ENCODE results near the gene LRIG1. TPM values are rescaled to one million over a fixed set of nuclear protein-coding genes. Genes with fewer than 3 reads are reported as not detected.

LRIG1 gene
- total and polyA plus RNA-seq, 10 of the 15 experiments (the other 5 are each of a cell fraction or from before 2014, with no cell fraction given), result 0.84 to 16.4 (median 8.1) TPM

DNA sequence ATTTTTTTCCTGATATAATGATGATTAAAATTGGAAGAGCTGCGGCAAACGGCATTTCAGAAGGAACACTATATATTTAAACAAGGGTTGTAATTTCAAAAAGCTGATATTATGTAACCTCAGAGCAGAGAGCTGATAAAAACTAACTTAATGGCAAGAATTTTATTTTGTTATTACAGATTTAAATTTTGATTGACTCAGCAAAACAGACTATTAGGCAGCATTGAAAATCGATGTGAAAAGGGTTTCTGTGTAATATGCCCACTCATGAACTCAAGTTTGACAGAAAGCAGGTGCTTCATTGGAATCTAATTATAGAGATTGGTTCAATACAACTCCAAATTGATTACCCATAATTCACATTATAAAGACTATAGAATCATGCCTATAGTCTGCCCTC lies 24.9 kb upstream of the LRIG1 start (continued):
- no peak for TF ChIP-seq PAX8 (IDR thresholded peaks at IDR 0.05)
- TF ChIP-seq, protein P1, sequence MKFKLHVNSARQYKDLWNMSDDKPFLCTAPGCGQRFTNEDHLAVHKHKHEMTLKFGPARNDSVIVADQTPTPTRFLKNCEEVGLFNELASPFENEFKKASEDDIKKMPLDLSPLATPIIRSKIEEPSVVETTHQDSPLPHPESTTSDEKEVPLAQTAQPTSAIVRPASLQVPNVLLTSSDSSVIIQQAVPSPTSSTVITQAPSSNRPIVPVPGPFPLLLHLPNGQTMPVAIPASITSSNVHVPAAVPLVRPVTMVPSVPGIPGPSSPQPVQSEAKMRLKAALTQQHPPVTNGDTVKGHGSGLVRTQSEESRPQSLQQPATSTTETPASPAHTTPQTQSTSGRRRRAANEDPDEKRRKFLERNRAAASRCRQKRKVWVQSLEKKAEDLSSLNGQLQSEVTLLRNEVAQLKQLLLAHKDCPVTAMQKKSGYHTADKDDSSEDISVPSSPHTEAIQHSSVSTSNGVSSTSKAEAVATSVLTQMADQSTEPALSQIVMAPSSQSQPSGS (IDR thresholded peaks at IDR 0.05; ENCODE audit: low read length), result no peak

DNA sequence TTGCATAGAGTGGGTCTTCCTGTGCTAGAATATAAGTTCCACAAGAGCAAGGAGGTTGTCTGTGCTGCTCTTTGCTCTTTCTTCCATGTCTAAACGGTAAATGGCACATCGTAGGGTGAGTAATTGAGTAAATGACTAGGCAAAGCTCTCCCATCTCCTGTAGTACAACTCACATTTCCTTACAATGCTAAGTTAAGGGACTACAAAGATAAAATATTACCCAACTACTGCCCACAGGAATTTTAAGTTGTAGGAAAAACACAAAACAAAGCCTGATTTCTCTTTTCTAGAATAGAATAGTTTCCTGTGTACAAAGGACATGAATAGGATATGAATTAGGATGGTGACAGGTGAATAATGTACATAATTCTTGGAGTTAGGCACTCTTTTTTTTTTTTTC lies 19.9 kb upstream of the LRIG1 start:
- CTCF ChIA-PET, result no interaction called here
- TF ChIP-seq SMARCA5 (IDR thresholded peaks at IDR 0.05), result no peak
- TF ChIP-seq PAX5 (IDR thresholded peaks at IDR 0.05; ENCODE audit: borderline replicate concordance, low read depth, low read length), result no peak
- no peak for TF ChIP-seq CBX3 (IDR thresholded peaks at IDR 0.05; ENCODE audit: borderline replicate concordance, low read depth)
- TF ChIP-seq, protein P2, sequence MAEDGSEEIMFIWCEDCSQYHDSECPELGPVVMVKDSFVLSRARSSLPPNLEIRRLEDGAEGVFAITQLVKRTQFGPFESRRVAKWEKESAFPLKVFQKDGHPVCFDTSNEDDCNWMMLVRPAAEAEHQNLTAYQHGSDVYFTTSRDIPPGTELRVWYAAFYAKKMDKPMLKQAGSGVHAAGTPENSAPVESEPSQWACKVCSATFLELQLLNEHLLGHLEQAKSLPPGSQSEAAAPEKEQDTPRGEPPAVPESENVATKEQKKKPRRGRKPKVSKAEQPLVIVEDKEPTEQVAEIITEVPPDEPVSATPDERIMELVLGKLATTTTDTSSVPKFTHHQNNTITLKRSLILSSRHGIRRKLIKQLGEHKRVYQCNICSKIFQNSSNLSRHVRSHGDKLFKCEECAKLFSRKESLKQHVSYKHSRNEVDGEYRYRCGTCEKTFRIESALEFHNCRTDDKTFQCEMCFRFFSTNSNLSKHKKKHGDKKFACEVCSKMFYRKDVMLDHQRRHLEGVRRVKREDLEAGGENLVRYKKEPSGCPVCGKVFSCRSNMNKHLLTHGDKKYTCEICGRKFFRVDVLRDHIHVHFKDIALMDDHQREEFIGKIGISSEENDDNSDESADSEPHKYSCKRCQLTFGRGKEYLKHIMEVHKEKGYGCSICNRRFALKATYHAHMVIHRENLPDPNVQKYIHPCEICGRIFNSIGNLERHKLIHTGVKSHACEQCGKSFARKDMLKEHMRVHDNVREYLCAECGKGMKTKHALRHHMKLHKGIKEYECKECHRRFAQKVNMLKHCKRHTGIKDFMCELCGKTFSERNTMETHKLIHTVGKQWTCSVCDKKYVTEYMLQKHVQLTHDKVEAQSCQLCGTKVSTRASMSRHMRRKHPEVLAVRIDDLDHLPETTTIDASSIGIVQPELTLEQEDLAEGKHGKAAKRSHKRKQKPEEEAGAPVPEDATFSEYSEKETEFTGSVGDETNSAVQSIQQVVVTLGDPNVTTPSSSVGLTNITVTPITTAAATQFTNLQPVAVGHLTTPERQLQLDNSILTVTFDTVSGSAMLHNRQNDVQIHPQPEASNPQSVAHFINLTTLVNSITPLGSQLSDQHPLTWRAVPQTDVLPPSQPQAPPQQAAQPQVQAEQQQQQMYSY (CRISPR knock-in tag; IDR thresholded peaks at IDR 0.05), result no peak
- TF ChIP-seq MYB (IDR thresholded peaks at IDR 0.05; ENCODE audit: borderline replicate concordance, low read depth, low read length), result no peak
- no peak for TF ChIP-seq NFXL1 (IDR thresholded peaks at IDR 0.05; ENCODE audit: borderline replicate concordance)
- no peak for TF ChIP-seq TBL1XR1 (IDR thresholded peaks at IDR 0.05; ENCODE audit: low read depth, low read length)
- no peak for TF ChIP-seq EED (IDR thresholded peaks at IDR 0.05; ENCODE audit: low read depth)
- TF ChIP-seq BCL11A (IDR thresholded peaks at IDR 0.05; ENCODE audit: low read depth, low read length), result no peak
- no peak for TF ChIP-seq TCF12 (IDR thresholded peaks at IDR 0.05; ENCODE audit: low read depth, low read length)
- TF ChIP-seq SUZ12 (IDR thresholded peaks at IDR 0.05; ENCODE audit: unreplicated experiment), result no peak
- no peak for TF ChIP-seq EP300 (IDR thresholded peaks at IDR 0.05; ENCODE audit: borderline replicate concordance in 1 of 2, control insufficient read depth in 1 of 2, low read depth in 2 of 2, low read length in 2 of 2)
- no peak for TF ChIP-seq RAD51 (IDR thresholded peaks at IDR 0.05)
- no peak for TF ChIP-seq RUNX3 (IDR thresholded peaks at IDR 0.05; ENCODE audit: low read length)
- TF ChIP-seq POLR2AphosphoS5 (IDR thresholded peaks at IDR 0.05; ENCODE audit: low read length), result no peak
- TF ChIP-seq, protein P3, sequence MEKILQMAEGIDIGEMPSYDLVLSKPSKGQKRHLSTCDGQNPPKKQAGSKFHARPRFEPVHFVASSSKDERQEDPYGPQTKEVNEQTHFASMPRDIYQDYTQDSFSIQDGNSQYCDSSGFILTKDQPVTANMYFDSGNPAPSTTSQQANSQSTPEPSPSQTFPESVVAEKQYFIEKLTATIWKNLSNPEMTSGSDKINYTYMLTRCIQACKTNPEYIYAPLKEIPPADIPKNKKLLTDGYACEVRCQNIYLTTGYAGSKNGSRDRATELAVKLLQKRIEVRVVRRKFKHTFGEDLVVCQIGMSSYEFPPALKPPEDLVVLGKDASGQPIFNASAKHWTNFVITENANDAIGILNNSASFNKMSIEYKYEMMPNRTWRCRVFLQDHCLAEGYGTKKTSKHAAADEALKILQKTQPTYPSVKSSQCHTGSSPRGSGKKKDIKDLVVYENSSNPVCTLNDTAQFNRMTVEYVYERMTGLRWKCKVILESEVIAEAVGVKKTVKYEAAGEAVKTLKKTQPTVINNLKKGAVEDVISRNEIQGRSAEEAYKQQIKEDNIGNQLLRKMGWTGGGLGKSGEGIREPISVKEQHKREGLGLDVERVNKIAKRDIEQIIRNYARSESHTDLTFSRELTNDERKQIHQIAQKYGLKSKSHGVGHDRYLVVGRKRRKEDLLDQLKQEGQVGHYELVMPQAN (conservative IDR thresholded peaks at IDR 0.05), result no peak

More for the DNA sequence above, 19.9 kb upstream of the LRIG1 start:
- no peak overlapping the region for H3K9ac ChIP-seq (ENCODE audit: control insufficient read depth, insufficient read depth, low read length)
- H3K9me3 ChIP-seq (replicated peaks; ENCODE audit: control insufficient read depth, insufficient read depth, low read length), result no peaks in the 10 kb centered on the region
- FAIRE-seq (no peak), ATAC-seq (no peak), DNase-seq (ENCODE audit: low read depth, low spot score) (no peak)
- no peak overlapping the region for H2AFZ ChIP-seq (ENCODE audit: control insufficient read depth, low read depth, low read length)
- RAD21 ChIA-PET (ENCODE audit: unreplicated experiment), result no interaction called here
- H3K27ac ChIP-seq (ENCODE audit: control insufficient read depth, insufficient read depth), result no peak overlapping the region
- no peaks in the 10 kb centered on the region for H3K36me3 ChIP-seq (ENCODE audit: control insufficient read depth in 2 of 2, insufficient read depth in 2 of 2, low read length in 1 of 2)
- intact Hi-C loops (cut with micrococcal nuclease; ENCODE audit: unreplicated experiment) (no loop called here), in situ Hi-C loops (cut with MboI) (no loop called here)
- no peak overlapping the region for H3K4me3 ChIP-seq
- POLR2A ChIA-PET, result no interaction called here
- SMC1A ChIA-PET (ENCODE audit: uncharacterized antibody, unreplicated experiment), result no interaction called here
- WGBS (ENCODE audit: insufficient coverage, insufficient replicate concordance, low lambda C conversion rate, missing lambda C conversion rate), result 44% methylated on average over 2 of the region's 2 CpGs
- no peaks in the 10 kb centered on the region for H3K4me1 ChIP-seq (ENCODE audit: control insufficient read depth, insufficient read depth, low read length)
- H4K20me1 ChIP-seq (ENCODE audit: control insufficient read depth, insufficient read depth), result no peaks in the 10 kb centered on the region
- no peak overlapping the region for H3K4me2 ChIP-seq (ENCODE audit: control insufficient read depth, insufficient read depth)
- no TSS peak for BruUV-seq (replicated peaks)
- H3K27me3 ChIP-seq (replicated peaks in 1 of 2; ENCODE audit: control insufficient read depth in 2 of 2, insufficient read depth in 2 of 2, low read length in 1 of 2), result no peaks in the 10 kb centered on the region; a peak in 3 of 4 replicates
- no peaks in the 10 kb centered on the region for H3K79me2 ChIP-seq (ENCODE audit: control insufficient read depth, insufficient read depth, low read length)
